ENCODE data around the gene CFAP57. TPM values are rescaled to one million over a fixed set of nuclear protein-coding genes. Genes with fewer than 3 reads are reported as not detected.

The CFAP57 gene
- total RNA-seq, 1 experiment from 2014 or later = 0.23 TPM

- H3K4me3 Mint-ChIP-seq (ENCODE audit: unreplicated experiment) = peak overlapping the region; percentile 99
- peak; percentile 80 to 87 for DNase-seq
- BruUV-seq (replicated peaks) = no TSS peak
- H3K4me3 ChIP-seq (ENCODE audit: low read depth, low read length) = peak overlapping the region; percentile 83
- H3K36me3 Mint-ChIP-seq (ENCODE audit: insufficient read depth, unreplicated experiment) = peaks cover 38% of the 10 kb centered on the region
- POLR2A ChIA-PET = interaction anchor here (0.7 to 1.5 kb wide), 2 partner anchors 34 to 51 kb away, joined by 4 to 17 read pairs; no protein-coding TSS in a partner anchor
- intact Hi-C loops (cut with micrococcal nuclease; ENCODE audit: unreplicated experiment) = loop anchor here (1.0 kb wide), 1 partner anchor 34 kb away; no protein-coding TSS in a partner anchor
- H3K27me3 Mint-ChIP-seq (ENCODE audit: insufficient read depth, unreplicated experiment) = peaks cover 14% of the 10 kb centered on the region
- no peaks in the 10 kb centered on the region for H3K9me3 ChIP-seq
- CTCF ChIA-PET = interaction anchor here (1.0 kb wide), 1 partner anchor 326 kb away, joined by 3 read pairs; the partner anchor contains the start of gene ZNF691
- H3K4me1 Mint-ChIP-seq (ENCODE audit: low read depth, unreplicated experiment) = peaks cover 7% of the 10 kb centered on the region
- H3K9me3 Mint-ChIP-seq (ENCODE audit: unreplicated experiment) = no peaks in the 10 kb centered on the region
- H3K27me3 ChIP-seq (replicated peaks; ENCODE audit: control insufficient read depth, insufficient read depth, low read length) = no peaks in the 10 kb centered on the region
- H3K36me3 ChIP-seq (ENCODE audit: control insufficient read depth, insufficient read depth, low read length) = no peaks in the 10 kb centered on the region; the same call in 1 of the 2 replicates
- H3K27ac Mint-ChIP-seq (ENCODE audit: unreplicated experiment) = peak overlapping the region; percentile 99
- peaks cover 3% of the 10 kb centered on the region for H3K4me1 ChIP-seq
- no peak for TF ChIP-seq CTCF (IDR thresholded peaks at IDR 0.05; ENCODE audit: insufficient read depth in 1 of 2, low read depth in 1 of 2, low read length in 1 of 2, severe bottlenecking in 1 of 2, unreplicated experiment in 1 of 2)
Measured at GRCh38 chr1:43172527-43172972, 420 bp downstream of the CFAP57 start.

- H3K27me3 ChIP-seq (replicated peaks; ENCODE audit: control insufficient read depth, insufficient read depth, low read length) = no peaks in the 10 kb centered on the region
- Mint-ChIP-seq H3K36me3 (ENCODE audit: insufficient read depth, unreplicated experiment) (peaks cover 19% of the 10 kb centered on the region), H3K4me1 (ENCODE audit: low read depth, unreplicated experiment) (peaks cover 7% of the 10 kb centered on the region), H3K4me3 (ENCODE audit: unreplicated experiment) (no peak overlapping the region), H3K9me3 (ENCODE audit: unreplicated experiment) (no peaks in the 10 kb centered on the region), H3K27ac (ENCODE audit: unreplicated experiment) (no peak overlapping the region), H3K27me3 (ENCODE audit: insufficient read depth, unreplicated experiment) (peaks cover 14% of the 10 kb centered on the region)
- intact Hi-C loops (cut with micrococcal nuclease; ENCODE audit: unreplicated experiment) = no loop called here
- H3K4me3 ChIP-seq (ENCODE audit: low read depth, low read length) = no peak overlapping the region
- BruUV-seq (replicated peaks) = no TSS peak
- H3K4me1 ChIP-seq = peaks cover 3% of the 10 kb centered on the region
- no peaks in the 10 kb centered on the region for H3K9me3 ChIP-seq
- H3K36me3 ChIP-seq (ENCODE audit: control insufficient read depth, insufficient read depth, low read length) = no peaks in the 10 kb centered on the region
- ChIA-PET POLR2A (no interaction called here), CTCF (no interaction called here)
- no peak for TF ChIP-seq CTCF (IDR thresholded peaks at IDR 0.05; ENCODE audit: insufficient read depth in 1 of 2, low read depth in 1 of 2, low read length in 1 of 2, severe bottlenecking in 1 of 2, unreplicated experiment in 1 of 2)
- no peak for DNase-seq
Measured at GRCh38 chr1:43174873-43175272, 2.7 kb downstream of the CFAP57 start.

GRCh38 chr1:43177691-43178090, 5.6 kb downstream of the CFAP57 start:
- Mint-ChIP-seq H3K4me3 (ENCODE audit: unreplicated experiment) (no peak overlapping the region), H3K4me1 (ENCODE audit: low read depth, unreplicated experiment) (no peaks in the 10 kb centered on the region), H3K9me3 (ENCODE audit: unreplicated experiment) (no peaks in the 10 kb centered on the region), H3K36me3 (ENCODE audit: insufficient read depth, unreplicated experiment) (no peaks in the 10 kb centered on the region), H3K27ac (ENCODE audit: unreplicated experiment) (no peak overlapping the region), H3K27me3 (ENCODE audit: insufficient read depth, unreplicated experiment) (peaks cover 14% of the 10 kb centered on the region)
- Histone ChIP-seq H3K36me3 (ENCODE audit: control insufficient read depth, insufficient read depth, low read length) (no peaks in the 10 kb centered on the region), H3K4me1 (peaks cover 2% of the 10 kb centered on the region), H3K27me3 (replicated peaks; ENCODE audit: control insufficient read depth, insufficient read depth, low read length) (no peaks in the 10 kb centered on the region), H3K4me3 (ENCODE audit: low read depth, low read length) (no peak overlapping the region), H3K9me3 (no peaks in the 10 kb centered on the region)
- intact Hi-C loops (cut with micrococcal nuclease; ENCODE audit: unreplicated experiment) = no loop called here
- CTCF ChIA-PET = no interaction called here
- POLR2A ChIA-PET = no interaction called here
- DNase-seq = no peak
- no TSS peak for BruUV-seq (replicated peaks)
- no peak for TF ChIP-seq CTCF (IDR thresholded peaks at IDR 0.05; ENCODE audit: insufficient read depth in 1 of 2, low read depth in 1 of 2, low read length in 1 of 2, severe bottlenecking in 1 of 2, unreplicated experiment in 1 of 2)
